Liver (tissue), 9 donors: ENCODE data around the gene S100A16. TPM values are rescaled to one million over a fixed set of nuclear protein-coding genes. Genes with fewer than 3 reads are reported as not detected.

Experiments used
- DNase-seq: peaks from one replicate; pipeline ENCODE4 v3.0.0-alpha.2; 2017; ENCODE audit warnings: low spot score
- H3K27ac ChIP-seq, 2 donors: one replicate each; pipeline ENCODE4 v1.7.0; 2013; ENCODE audit warnings: inconsistent platforms in 2 of 2, low read length in 2 of 2, control low read depth in 1 of 2, low read depth in 1 of 2, mild to moderate bottlenecking in 1 of 2
- H3K27me3 ChIP-seq, 4 donors: one replicate each; pipeline versions ENCODE4 v1.6.1 to v1.7.0; 2013; ENCODE audit warnings: low read length in 3 of 4, inconsistent platforms in 1 of 4, mild to moderate bottlenecking in 1 of 4, moderate library complexity in 1 of 4; ENCODE audit not compliant: control insufficient read depth in 4 of 4, insufficient read depth in 4 of 4
- H3K36me3 ChIP-seq, 4 donors: one replicate each; pipeline versions ENCODE4 v1.6.1 to v1.7.0; 2013; ENCODE audit warnings: low read length in 3 of 4, mild to moderate bottlenecking in 3 of 4, low read depth in 1 of 4, moderate library complexity in 1 of 4; ENCODE audit not compliant: control insufficient read depth in 4 of 4, insufficient read depth in 3 of 4
- H3K4me1 ChIP-seq, 4 donors: one replicate each; pipeline versions ENCODE4 v1.6.1 to v1.7.0; 2013; ENCODE audit warnings: low read length in 3 of 4, mild to moderate bottlenecking in 3 of 4, moderate library complexity in 1 of 4; ENCODE audit not compliant: control insufficient read depth in 4 of 4, insufficient read depth in 4 of 4
- H3K4me3 ChIP-seq, 3 donors: one replicate each; pipeline versions ENCODE4 v1.6.1 to v1.7.0; 2013; ENCODE audit warnings: low read length in 3 of 3, control low read depth in 1 of 3, low read depth in 1 of 3, mild to moderate bottlenecking in 1 of 3
- H3K9ac ChIP-seq, 2 donors: one replicate each; pipeline ENCODE4 v1.7.0; 2013; ENCODE audit warnings: low read length in 2 of 2, mild to moderate bottlenecking in 2 of 2, moderate library complexity in 2 of 2, control low read depth in 1 of 2, low read depth in 1 of 2
- H3K9me3 ChIP-seq, 4 donors: one replicate each; pipeline versions ENCODE4 v1.6.1 to v1.7.0; 2013; ENCODE audit warnings: low read length in 3 of 4; ENCODE audit not compliant: control insufficient read depth in 4 of 4
- EGR1 ChIP-seq, 2 donors: IDR thresholded peaks; 2 replicates each; pipeline ENCODE4 v1.6.1; 2016 to 2018; ENCODE audit warnings: antibody characterized with exemption in 2 of 2, low read depth in 2 of 2
- FOXA2 ChIP-seq: IDR thresholded peaks from 2 replicates; pipeline ENCODE4 v1.6.1; 2016; ENCODE audit warnings: antibody characterized with exemption
- HNF4A ChIP-seq, 2 donors: conservative IDR thresholded peaks; 2 replicates each; pipeline ENCODE4 v1.6.1; 2016; ENCODE audit warnings: antibody characterized with exemption in 2 of 2, mild to moderate bottlenecking in 2 of 2
- HNF4G ChIP-seq: IDR thresholded peaks from 2 replicates; pipeline ENCODE4 v1.6.1; 2016; ENCODE audit warnings: antibody characterized with exemption
- JUND ChIP-seq, 2 donors: IDR thresholded peaks; 2 replicates each; pipeline ENCODE4 v1.6.1; 2016; ENCODE audit warnings: antibody characterized with exemption in 2 of 2
- NR2F2 ChIP-seq: IDR thresholded peaks from 2 replicates; pipeline ENCODE4 v1.6.1; 2016; ENCODE audit warnings: antibody characterized with exemption
- RAD21 ChIP-seq, 2 donors: IDR thresholded peaks; 2 replicates each; pipeline ENCODE4 v1.6.1; 2016; ENCODE audit warnings: antibody characterized with exemption in 2 of 2, mild to moderate bottlenecking in 2 of 2
- YY1 ChIP-seq: IDR thresholded peaks from 2 replicates; pipeline ENCODE4 v1.6.1; 2016; ENCODE audit warnings: antibody characterized with exemption, mild to moderate bottlenecking
- WGBS: extraction: QIAGEN DNeasy Blood & Tissue Kit; methylation state at CpG from one replicate; pipeline ENCODE4 v1.1.7; 2013; 5-methylcytosine and 5-hydroxymethylcytosine counted together
- polyA plus RNA-seq, 2 donors: library from polyadenylated mRNA; stranded (reverse) in 1 of 2; unstranded in 1 of 2; fragments of 200-250 nt in 1 of 2; fragments of >200 nt in 1 of 2; fragmentation: Nextera tagmentation in 1 of 2; extraction: Ambion mirVana in 1 of 2; gene quantifications; one replicate each; pipeline versions ENCODE4 v1.2.1 to v1.2.3, GENCODE V29; 2013 to 2015
- total RNA-seq, 2 donors: library from RNA; depleted of rRNA; stranded (reverse); fragments of >200 nt; gene quantifications; one replicate each; pipeline ENCODE4 v1.2.3, GENCODE V29; 2014
- TF ChIP-seq, protein P1 (sequence below): IDR thresholded peaks from 2 replicates; pipeline ENCODE4 v1.6.1; 2016; ENCODE audit warnings: antibody characterized with exemption
- TF ChIP-seq, protein P2 (sequence below): IDR thresholded peaks from 2 replicates; pipeline ENCODE4 v1.6.1; 2016; ENCODE audit warnings: antibody characterized with exemption
- TF ChIP-seq, protein P3 (sequence below): fragments of 150-350 bp; IDR thresholded peaks from 2 replicates; pipeline ENCODE4 v1.5.1; 2017; ENCODE audit warnings: improper control_type of control experiment, low read depth, low read length; ENCODE audit not compliant: missing input control
- TF ChIP-seq, protein P4 (sequence below): IDR thresholded peaks from 2 replicates; pipeline ENCODE4 v1.6.1; 2016; ENCODE audit warnings: antibody characterized with exemption, mild to moderate bottlenecking
- TF ChIP-seq, protein P5 (sequence below): IDR thresholded peaks from 2 replicates; pipeline ENCODE4 v1.6.1; 2016; ENCODE audit warnings: antibody characterized with exemption
- donor health status: healthy.
- donor health status: healthy.
- donor health status: healthy.
- donor health status: healthy.
- donor health status: healthy.

S100A16 gene
- total and polyA plus RNA-seq, 4 donors = 27.3 to 142 (median 81.8) TPM

DNA sequence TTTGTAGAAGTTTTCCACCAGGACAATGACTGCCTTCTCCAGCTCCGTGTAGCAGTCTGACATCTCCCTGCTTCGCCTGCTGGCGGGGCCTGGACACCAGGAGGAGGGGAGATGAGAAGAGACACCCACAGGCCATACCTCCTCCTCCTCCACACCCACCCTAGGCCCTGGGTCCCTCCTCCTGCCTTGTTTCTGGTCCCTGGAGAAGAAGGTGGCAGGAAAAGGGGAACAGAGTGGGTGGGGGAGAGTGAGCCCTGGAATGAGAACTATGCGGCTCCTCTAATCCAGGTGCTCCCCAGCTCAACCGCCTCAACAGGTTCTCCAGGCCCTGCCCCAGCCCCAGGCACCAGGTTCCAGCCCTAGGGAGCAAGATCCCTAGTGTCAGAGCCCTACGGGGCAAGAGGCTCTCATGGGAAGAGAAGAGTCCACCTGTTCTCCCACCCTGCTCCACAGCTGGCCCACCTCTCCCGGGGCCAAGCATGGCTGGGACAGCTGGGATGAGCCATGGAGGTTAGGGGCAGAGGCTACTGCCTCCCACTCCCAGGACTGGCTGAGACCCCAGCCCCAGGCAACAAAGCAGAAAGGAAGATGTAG is 4.8 kb downstream of the S100A16 start:
- Histone ChIP-seq H3K9me3 (no peaks in the 10 kb centered on the region), H3K4me3 (peak overlapping the region; percentile 21 to 62 (median 51)), H3K9ac (peak overlapping the region in 1 of 2 donors; percentile 94), H3K27me3 (no peaks in the 10 kb centered on the region), H3K27ac (peak overlapping the region; percentile 94 to 99), H3K36me3 (peaks cover 0 to 10% (median 5%) of the 10 kb centered on the region in 4 donors), H3K4me1 (peaks cover 12 to 37% (median 27%) of the 10 kb centered on the region in 4 donors)
- DNase-seq = no peak
- WGBS = 80% methylated on average over 7 of the region's 7 CpGs
- TF ChIP-seq JUND (IDR thresholded peaks at IDR 0.05) = no peak

DNA sequence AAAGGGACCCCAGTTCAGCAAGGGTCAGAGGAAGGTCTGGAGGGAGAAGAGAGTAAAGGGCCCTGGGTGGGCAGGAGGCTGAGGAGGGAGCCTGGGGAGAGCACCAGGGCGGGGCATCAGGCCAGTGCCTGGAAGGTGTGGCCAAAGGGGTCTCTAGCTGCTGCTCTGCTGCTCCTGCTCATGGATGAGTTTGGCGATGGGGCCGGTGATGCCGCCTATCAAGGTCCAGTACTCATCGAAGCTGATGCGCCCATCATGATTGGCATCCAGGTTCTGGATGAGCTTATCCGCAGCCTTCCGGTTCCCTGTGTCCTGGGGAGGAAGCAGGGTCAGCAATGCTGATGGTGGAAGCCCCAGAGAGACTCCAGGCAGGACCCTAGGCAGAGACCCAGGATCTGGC is 5.6 kb downstream of the S100A16 start:
- Histone ChIP-seq H3K4me1 (peaks cover 12 to 35% (median 25%) of the 10 kb centered on the region in 4 donors), H3K9ac (no peak overlapping the region), H3K4me3 (no peak overlapping the region), H3K27me3 (no peaks in the 10 kb centered on the region), H3K27ac (no peak overlapping the region), H3K9me3 (no peaks in the 10 kb centered on the region), H3K36me3 (peaks cover 0 to 10% (median 5%) of the 10 kb centered on the region in 4 donors)
- WGBS = 91% methylated on average over 8 of the region's 8 CpGs
- TF ChIP-seq, protein P1, sequence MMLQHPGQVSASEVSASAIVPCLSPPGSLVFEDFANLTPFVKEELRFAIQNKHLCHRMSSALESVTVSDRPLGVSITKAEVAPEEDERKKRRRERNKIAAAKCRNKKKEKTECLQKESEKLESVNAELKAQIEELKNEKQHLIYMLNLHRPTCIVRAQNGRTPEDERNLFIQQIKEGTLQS = no peak
- no peak for TF ChIP-seq YY1
- TF ChIP-seq, protein P2, sequence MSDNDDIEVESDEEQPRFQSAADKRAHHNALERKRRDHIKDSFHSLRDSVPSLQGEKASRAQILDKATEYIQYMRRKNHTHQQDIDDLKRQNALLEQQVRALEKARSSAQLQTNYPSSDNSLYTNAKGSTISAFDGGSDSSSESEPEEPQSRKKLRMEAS = no peak
- TF ChIP-seq HNF4A (conservative IDR thresholded peaks at IDR 0.05) = no peak
- TF ChIP-seq, protein P3, sequence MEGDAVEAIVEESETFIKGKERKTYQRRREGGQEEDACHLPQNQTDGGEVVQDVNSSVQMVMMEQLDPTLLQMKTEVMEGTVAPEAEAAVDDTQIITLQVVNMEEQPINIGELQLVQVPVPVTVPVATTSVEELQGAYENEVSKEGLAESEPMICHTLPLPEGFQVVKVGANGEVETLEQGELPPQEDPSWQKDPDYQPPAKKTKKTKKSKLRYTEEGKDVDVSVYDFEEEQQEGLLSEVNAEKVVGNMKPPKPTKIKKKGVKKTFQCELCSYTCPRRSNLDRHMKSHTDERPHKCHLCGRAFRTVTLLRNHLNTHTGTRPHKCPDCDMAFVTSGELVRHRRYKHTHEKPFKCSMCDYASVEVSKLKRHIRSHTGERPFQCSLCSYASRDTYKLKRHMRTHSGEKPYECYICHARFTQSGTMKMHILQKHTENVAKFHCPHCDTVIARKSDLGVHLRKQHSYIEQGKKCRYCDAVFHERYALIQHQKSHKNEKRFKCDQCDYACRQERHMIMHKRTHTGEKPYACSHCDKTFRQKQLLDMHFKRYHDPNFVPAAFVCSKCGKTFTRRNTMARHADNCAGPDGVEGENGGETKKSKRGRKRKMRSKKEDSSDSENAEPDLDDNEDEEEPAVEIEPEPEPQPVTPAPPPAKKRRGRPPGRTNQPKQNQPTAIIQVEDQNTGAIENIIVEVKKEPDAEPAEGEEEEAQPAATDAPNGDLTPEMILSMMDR = no peak
- TF ChIP-seq, protein P4, sequence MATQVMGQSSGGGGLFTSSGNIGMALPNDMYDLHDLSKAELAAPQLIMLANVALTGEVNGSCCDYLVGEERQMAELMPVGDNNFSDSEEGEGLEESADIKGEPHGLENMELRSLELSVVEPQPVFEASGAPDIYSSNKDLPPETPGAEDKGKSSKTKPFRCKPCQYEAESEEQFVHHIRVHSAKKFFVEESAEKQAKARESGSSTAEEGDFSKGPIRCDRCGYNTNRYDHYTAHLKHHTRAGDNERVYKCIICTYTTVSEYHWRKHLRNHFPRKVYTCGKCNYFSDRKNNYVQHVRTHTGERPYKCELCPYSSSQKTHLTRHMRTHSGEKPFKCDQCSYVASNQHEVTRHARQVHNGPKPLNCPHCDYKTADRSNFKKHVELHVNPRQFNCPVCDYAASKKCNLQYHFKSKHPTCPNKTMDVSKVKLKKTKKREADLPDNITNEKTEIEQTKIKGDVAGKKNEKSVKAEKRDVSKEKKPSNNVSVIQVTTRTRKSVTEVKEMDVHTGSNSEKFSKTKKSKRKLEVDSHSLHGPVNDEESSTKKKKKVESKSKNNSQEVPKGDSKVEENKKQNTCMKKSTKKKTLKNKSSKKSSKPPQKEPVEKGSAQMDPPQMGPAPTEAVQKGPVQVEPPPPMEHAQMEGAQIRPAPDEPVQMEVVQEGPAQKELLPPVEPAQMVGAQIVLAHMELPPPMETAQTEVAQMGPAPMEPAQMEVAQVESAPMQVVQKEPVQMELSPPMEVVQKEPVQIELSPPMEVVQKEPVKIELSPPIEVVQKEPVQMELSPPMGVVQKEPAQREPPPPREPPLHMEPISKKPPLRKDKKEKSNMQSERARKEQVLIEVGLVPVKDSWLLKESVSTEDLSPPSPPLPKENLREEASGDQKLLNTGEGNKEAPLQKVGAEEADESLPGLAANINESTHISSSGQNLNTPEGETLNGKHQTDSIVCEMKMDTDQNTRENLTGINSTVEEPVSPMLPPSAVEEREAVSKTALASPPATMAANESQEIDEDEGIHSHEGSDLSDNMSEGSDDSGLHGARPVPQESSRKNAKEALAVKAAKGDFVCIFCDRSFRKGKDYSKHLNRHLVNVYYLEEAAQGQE = no peak
- no peak for TF ChIP-seq JUND (IDR thresholded peaks at IDR 0.05)
- no peak for TF ChIP-seq FOXA2
- no peak for TF ChIP-seq EGR1 (IDR thresholded peaks at IDR 0.05; ENCODE audit: low read depth in 2 of 2)
- TF ChIP-seq NR2F2 = no peak
- TF ChIP-seq, protein P5, sequence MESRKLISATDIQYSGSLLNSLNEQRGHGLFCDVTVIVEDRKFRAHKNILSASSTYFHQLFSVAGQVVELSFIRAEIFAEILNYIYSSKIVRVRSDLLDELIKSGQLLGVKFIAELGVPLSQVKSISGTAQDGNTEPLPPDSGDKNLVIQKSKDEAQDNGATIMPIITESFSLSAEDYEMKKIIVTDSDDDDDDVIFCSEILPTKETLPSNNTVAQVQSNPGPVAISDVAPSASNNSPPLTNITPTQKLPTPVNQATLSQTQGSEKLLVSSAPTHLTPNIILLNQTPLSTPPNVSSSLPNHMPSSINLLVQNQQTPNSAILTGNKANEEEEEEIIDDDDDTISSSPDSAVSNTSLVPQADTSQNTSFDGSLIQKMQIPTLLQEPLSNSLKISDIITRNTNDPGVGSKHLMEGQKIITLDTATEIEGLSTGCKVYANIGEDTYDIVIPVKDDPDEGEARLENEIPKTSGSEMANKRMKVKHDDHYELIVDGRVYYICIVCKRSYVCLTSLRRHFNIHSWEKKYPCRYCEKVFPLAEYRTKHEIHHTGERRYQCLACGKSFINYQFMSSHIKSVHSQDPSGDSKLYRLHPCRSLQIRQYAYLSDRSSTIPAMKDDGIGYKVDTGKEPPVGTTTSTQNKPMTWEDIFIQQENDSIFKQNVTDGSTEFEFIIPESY = no peak
- TF ChIP-seq RAD21 (IDR thresholded peaks at IDR 0.05) = no peak
- TF ChIP-seq HNF4G = no peak
- no peak for DNase-seq
